Karpas-422 (cell line): Measurements from ENCODE around the gene CACUL1. TPM values are rescaled to one million over a fixed set of nuclear protein-coding genes. Genes with fewer than 3 reads are reported as not detected.
"Not testable (repeated sequence)": the region's sequence is repeated elsewhere in the genome, so short reads cannot be mapped to it uniquely, and the experiment has no call there.

Experiments
- DNase-seq: peaks from one replicate; pipeline ENCODE4 v3.0.0-alpha.2; 2015
- H2AFZ ChIP-seq: fragments of 200-600 bp; sonication (generic); 2 replicates; pipeline ENCODE4 v1.6.1; 2014; ENCODE audit warnings: antibody characterized with exemption, low read length, mixed read lengths
- H3K27ac ChIP-seq: fragments of 200-600 bp; sonication (generic); 2 replicates; pipeline ENCODE4 v1.5.1; 2014; ENCODE audit warnings: mild to moderate bottlenecking, low read length, moderate library complexity
- H3K27me3 ChIP-seq: fragments of 200-600 bp; sonication (generic); 2 replicates; pipeline ENCODE4 v1.6.1; 2014; ENCODE audit warnings: low read length, mixed read lengths
- H3K36me3 ChIP-seq: fragments of 200-600 bp; sonication (generic); 2 replicates; pipeline ENCODE4 v1.6.1; 2014; ENCODE audit warnings: low read length, mixed read lengths; ENCODE audit not compliant: insufficient read depth
- H3K4me1 ChIP-seq: fragments of 200-600 bp; sonication (generic); 2 replicates; pipeline ENCODE4 v1.6.1; 2014; ENCODE audit warnings: mild to moderate bottlenecking, low read length, mixed read lengths
- H3K4me2 ChIP-seq: fragments of 200-600 bp; sonication (generic); 2 replicates; pipeline ENCODE4 v1.6.1; 2014; ENCODE audit warnings: low read length, low read depth, mild to moderate bottlenecking; ENCODE audit not compliant: poor library complexity, severe bottlenecking
- H3K4me3 ChIP-seq: fragments of 200-600 bp; sonication (generic); 2 replicates; pipeline ENCODE4 v1.5.1; 2014; ENCODE audit warnings: mild to moderate bottlenecking, antibody characterized with exemption, low read length, mixed read lengths
- H3K79me2 ChIP-seq: fragments of 200-600 bp; sonication (generic); 2 replicates; pipeline ENCODE4 v1.6.1; 2014; ENCODE audit warnings: mild to moderate bottlenecking, low read length, mixed read lengths
- H3K9ac ChIP-seq: fragments of 200-600 bp; sonication (generic); 2 replicates; pipeline ENCODE4 v1.6.0; 2014; ENCODE audit warnings: low read length
- H3K9me2 ChIP-seq: fragments of 200-600 bp; sonication (generic), shearing (Covaris generic); replicated peaks from 2 replicates; pipeline ENCODE4 v1.6.0; 2014; ENCODE audit warnings: mild to moderate bottlenecking, low read length, moderate library complexity; ENCODE audit not compliant: insufficient read depth
- H3K9me3 ChIP-seq: fragments of 300-700, 200-600 bp; sonication (generic); 2 replicates; pipeline ENCODE4 v1.6.1; 2014; ENCODE audit warnings: low read length, mixed read lengths
- H4K20me1 ChIP-seq: fragments of 200-600 bp; sonication (generic); 2 replicates; pipeline ENCODE4 v1.6.1; 2014; ENCODE audit warnings: mild to moderate bottlenecking, antibody characterized with exemption, low read length, low read depth; ENCODE audit not compliant: insufficient read depth
- total RNA-seq: library from RNA; depleted of rRNA; stranded (reverse); fragments of >200 nt; shearing (Covaris generic); gene quantifications from 2 replicates; pipeline ENCODE4 v1.2.3, GENCODE V29; 2014; ENCODE audit warnings: low replicate concordance; rRNA removed

CACUL1 gene
- total RNA-seq, result 28.2 and 50.3 TPM in 2 replicates

DNA sequence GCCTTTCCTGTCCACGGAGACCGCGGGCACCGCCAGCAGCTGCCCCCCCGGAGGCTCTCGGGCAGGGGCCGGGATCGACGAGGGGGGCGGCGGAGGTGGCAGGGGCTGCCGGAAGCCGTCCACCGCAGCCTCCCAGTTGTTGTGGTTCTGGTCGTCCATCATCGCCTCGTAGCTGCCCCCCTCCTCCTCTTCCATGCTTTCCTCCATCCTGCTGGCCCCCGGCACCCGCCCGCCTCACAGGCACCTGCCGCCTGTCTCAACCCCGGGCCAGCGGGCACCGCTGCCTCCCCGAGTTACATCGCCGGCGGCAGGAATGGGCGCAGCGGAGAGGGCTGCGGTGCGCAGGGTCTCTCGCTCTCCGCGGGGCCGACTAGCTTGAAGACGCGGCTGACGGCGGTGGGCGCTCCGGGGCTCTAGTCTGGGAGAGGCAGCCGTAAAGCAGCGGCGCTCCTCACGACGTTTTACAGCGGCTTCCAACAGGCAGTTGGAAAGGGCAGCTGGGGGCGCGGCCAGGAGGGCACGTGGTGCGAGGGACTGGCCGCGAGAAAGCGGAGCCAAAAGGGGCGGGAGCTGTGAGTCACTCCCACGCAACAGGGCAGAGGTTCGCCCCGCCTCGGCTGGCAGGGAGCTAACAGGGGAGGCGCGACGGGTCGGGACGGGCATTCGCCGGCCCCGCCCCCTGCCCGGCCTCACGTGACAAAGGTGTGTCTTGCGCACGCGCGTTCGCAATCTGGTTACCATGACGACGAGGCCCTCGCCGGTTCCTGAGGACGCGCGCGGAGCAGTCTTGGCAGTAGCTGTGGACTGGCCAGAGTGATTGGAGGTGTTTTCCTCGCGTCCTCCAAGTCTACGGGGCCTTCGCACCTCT is at the start of gene CACUL1:
TSS of gene CACUL1 (minus strand) at position 415 of the 868 bp plus-strand sequence. CDS start at position 207, 208 bp downstream.
- Histone ChIP-seq H3K4me2 (peak within 1 kb of the TSS; percentile 95), H3K9ac (peak within 1 kb of the TSS; percentile 90), H3K36me3 (peaks cover 4% of the 10 kb centered on the region; the same call in 1 of the 2 replicates), H3K4me3 (peak within 1 kb of the TSS; percentile 83), H3K27me3 (no peaks in the 10 kb centered on the region), H3K9me3 (no peaks in the 10 kb centered on the region), H3K4me1 (peaks cover 26% of the 10 kb centered on the region), H3K9me2 (no peaks in the 10 kb centered on the region), H4K20me1 (peaks cover 17% of the 10 kb centered on the region; the same call in 1 of the 2 replicates), H3K27ac (peak within 1 kb of the TSS; percentile 56), H2AFZ (peak within 1 kb of the TSS; percentile 87), H3K79me2 (peaks cover 49% of the 10 kb centered on the region)
- DNase-seq, result peak; percentile 100

DNA sequence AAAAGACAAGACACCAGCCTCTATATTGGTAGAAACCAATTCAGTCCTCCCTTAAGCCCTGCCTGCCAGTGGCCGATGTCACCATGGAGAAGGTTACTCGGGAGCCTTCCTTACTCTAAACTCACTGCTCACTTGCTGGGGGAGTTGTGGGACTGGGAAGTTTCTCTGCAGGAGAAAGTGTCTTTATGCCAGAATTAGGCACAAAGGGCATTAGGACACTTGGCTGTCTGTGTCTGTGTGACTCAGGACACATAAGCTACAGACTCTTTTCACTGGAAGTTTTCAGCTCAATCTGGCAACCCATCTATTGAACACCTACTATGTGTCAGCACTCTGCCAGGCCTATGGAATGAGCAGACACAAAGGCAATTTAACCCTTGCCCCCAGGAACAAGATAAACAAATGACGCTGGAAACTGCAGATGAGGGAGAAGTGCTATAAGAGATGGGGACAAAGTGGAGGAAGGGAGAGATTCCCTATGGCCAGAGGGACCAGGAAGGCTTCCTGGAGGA is 49.5 kb upstream of the CACUL1 start:
- H3K9me3 ChIP-seq, result no peaks in the 10 kb centered on the region
- H3K9me2 ChIP-seq, result no peaks in the 10 kb centered on the region
- no peak for DNase-seq
- no peak overlapping the region for H2AFZ ChIP-seq
- H3K27ac ChIP-seq, result no peak overlapping the region
- no peak overlapping the region for H3K4me2 ChIP-seq
- H3K4me1 ChIP-seq, result no peaks in the 10 kb centered on the region
- no peaks in the 10 kb centered on the region for H3K27me3 ChIP-seq
- H3K36me3 ChIP-seq, result no peaks in the 10 kb centered on the region
- H3K4me3 ChIP-seq, result no peak overlapping the region
- H3K9ac ChIP-seq, result no peak overlapping the region
- no peaks in the 10 kb centered on the region for H4K20me1 ChIP-seq
- no peaks in the 10 kb centered on the region for H3K79me2 ChIP-seq

DNA sequence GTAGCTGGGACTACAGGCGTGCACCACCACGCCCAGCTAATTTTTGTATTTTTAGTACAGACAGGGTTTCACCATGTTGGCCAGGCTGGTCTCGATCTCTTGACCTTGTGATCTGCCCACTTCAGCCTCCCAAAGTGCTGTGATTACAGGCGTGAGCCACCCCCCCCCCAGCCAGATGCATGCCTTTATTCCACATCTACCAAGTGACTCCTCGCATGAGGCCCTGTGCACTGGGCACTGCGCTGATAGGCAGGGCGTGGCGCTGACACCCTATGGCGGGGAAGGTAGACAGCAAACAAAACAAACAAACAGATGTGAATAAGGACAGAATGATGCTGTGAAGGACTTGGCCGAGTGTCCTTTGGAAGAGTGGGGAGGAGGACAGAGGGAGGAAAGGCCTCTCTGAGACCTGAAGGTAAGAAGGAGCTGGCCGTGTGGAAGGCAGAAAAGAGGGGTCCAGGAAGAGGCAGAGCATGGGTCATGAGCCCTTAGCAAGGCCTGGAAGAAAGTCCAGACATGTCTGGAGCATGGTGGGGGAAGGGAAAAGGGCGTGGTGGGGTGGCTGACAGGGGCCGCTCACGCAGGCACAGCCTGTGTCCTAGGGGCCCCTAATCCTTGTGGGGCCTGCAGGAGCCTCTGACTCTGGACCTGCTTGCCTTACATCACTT is 47.5 kb upstream of the CACUL1 start:
- Histone ChIP-seq H3K4me2 (no peak overlapping the region), H3K4me1 (no peaks in the 10 kb centered on the region), H3K9ac (no peak overlapping the region), H3K4me3 (no peak overlapping the region), H3K9me2 (no peaks in the 10 kb centered on the region), H3K27ac (no peak overlapping the region), H3K79me2 (no peaks in the 10 kb centered on the region), H2AFZ (no peak overlapping the region), H3K27me3 (no peaks in the 10 kb centered on the region), H3K9me3 (no peaks in the 10 kb centered on the region), H3K36me3 (no peaks in the 10 kb centered on the region), H4K20me1 (no peaks in the 10 kb centered on the region)
- no peak for DNase-seq

DNA sequence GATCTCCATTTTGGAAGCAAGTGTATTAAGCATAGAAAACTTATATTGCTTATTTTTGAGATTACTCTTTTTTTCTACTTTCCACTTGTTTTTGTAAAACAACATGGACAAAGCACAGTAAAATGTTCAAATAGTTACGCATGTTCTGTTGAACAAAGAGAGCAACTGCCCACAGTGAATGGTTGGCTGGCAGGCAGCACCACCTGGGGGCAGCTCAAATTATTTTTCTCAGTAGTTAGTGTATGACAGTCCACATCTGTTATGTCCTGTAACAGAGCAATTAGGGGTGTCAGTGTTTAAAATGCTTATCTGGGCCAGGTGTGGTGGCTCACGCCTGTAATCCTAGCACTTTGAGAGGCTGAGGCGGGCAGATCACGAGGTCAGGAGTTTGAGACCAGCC is 46.1 kb upstream of the CACUL1 start:
- H4K20me1 ChIP-seq, result no peaks in the 10 kb centered on the region
- H3K27me3 ChIP-seq, result no peaks in the 10 kb centered on the region
- no peak overlapping the region for H2AFZ ChIP-seq
- peak; percentile 65 for DNase-seq
- H3K4me1 ChIP-seq, result no peaks in the 10 kb centered on the region
- no peaks in the 10 kb centered on the region for H3K9me3 ChIP-seq
- H3K4me2 ChIP-seq, result no peak overlapping the region
- H3K9ac ChIP-seq, result no peak overlapping the region
- H3K36me3 ChIP-seq, result no peaks in the 10 kb centered on the region
- no peaks in the 10 kb centered on the region for H3K9me2 ChIP-seq
- no peak overlapping the region for H3K4me3 ChIP-seq
- no peaks in the 10 kb centered on the region for H3K79me2 ChIP-seq
- no peak overlapping the region for H3K27ac ChIP-seq

DNA sequence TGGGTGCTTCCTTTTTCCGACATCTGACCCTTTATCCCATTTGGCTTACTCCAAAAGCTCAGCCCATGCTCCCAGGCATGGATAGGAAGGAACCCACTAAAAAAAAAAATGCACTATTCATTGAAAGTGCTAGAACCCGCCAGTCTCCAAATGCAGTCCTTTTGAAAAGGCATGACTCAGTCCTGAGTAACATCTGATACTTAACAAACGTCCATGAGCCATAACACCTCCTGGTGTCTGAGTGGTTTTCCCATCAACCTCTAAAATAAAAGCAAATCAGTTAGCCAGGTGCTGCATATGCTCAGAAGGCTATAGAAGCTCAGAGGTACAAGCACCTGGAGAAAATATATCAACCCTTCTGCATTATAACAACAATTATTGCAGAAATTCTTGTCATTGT is 45.0 kb upstream of the CACUL1 start:
- Histone ChIP-seq H3K27ac (no peak overlapping the region), H3K27me3 (no peaks in the 10 kb centered on the region), H3K9me3 (no peaks in the 10 kb centered on the region), H3K36me3 (no peaks in the 10 kb centered on the region), H3K9ac (no peak overlapping the region), H3K79me2 (no peaks in the 10 kb centered on the region), H3K4me3 (no peak overlapping the region), H3K4me2 (no peak overlapping the region), H3K4me1 (no peaks in the 10 kb centered on the region), H3K9me2 (no peaks in the 10 kb centered on the region), H4K20me1 (no peaks in the 10 kb centered on the region), H2AFZ (no peak overlapping the region)
- DNase-seq, result no peak

DNA sequence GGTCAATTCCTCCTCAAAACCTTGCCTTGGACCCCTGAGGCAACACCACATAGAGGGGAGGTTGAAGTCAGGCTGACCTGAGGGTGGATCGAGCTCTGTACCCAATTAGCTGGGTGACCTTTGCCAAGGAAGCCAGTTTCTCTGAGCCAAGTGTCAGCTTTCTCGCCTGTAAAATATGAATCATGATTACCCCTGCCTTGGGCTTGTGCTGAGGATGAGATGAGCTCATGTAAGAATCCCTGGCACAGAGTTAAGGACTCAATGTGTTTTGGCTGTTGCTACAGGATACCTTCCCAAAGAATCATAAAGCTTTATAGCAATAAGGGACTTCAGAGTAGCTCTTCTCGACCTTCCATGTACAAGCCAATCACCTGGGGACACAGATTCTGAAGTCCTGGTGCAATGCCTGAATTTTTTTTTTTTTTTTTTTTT is 43.5 kb upstream of the CACUL1 start:
- no peaks in the 10 kb centered on the region for H3K9me3 ChIP-seq
- no peak overlapping the region for H3K4me2 ChIP-seq
- no peak overlapping the region for H3K9ac ChIP-seq
- no peak for DNase-seq
- no peaks in the 10 kb centered on the region for H3K9me2 ChIP-seq
- H3K27me3 ChIP-seq, result no peaks in the 10 kb centered on the region
- H4K20me1 ChIP-seq, result no peaks in the 10 kb centered on the region
- H3K4me3 ChIP-seq, result no peak overlapping the region
- no peak overlapping the region for H2AFZ ChIP-seq
- H3K27ac ChIP-seq, result no peak overlapping the region
- H3K79me2 ChIP-seq, result no peaks in the 10 kb centered on the region
- H3K4me1 ChIP-seq, result no peaks in the 10 kb centered on the region
- H3K36me3 ChIP-seq, result no peaks in the 10 kb centered on the region

DNA sequence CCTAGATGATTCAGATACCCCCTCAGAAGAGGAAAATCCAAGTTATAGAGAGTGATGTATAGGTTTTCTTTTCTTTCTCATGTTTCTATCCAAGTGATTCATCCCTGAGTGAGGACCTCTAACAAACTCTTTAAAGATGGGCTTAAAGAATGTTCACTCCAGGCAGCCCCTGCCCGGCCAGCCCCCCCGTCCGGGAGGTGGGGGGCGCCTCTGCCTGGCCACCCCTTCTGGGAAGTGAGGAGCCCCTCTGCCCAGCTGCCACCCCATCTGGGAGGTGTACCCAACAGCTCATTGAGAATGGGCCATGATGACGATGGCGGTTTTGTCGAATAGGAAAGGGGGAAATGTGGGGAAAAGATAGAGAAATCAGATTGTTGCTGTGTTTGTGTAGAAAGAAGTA is 40.2 kb upstream of the CACUL1 start:
- H3K9me2 ChIP-seq, H3K27ac ChIP-seq, H3K4me3 ChIP-seq, H3K4me1 ChIP-seq, H3K9me3 ChIP-seq, H3K9ac ChIP-seq, H3K4me2 ChIP-seq, H3K27me3 ChIP-seq, DNase-seq, H3K79me2 ChIP-seq, H3K36me3 ChIP-seq, H2AFZ ChIP-seq, H4K20me1 ChIP-seq: not testable (repeated sequence)

DNA sequence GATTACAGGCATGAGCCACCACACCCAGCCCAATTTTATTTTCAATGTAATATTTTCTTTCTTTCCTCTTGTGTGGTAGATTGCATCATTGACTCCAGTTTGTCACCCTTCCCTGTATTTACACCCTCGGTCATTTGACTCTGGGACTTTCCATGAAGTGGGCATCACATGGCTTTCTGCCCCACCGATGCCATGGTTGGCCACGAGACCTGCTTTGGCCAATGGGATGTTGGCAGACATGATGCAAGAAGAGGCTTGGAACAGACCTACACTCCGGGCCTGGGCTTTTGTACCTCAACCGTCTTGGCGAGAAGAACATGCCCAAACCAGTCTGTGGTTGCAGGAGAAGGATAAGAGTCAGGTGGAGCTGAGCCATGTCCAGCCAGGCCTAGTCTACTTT is 38.8 kb upstream of the CACUL1 start:
- Histone ChIP-seq H3K79me2 (no peaks in the 10 kb centered on the region), H3K4me3 (no peak overlapping the region), H3K4me2 (no peak overlapping the region), H3K4me1 (no peaks in the 10 kb centered on the region), H3K9me2 (no peaks in the 10 kb centered on the region), H3K27me3 (no peaks in the 10 kb centered on the region), H2AFZ (no peak overlapping the region), H3K9me3 (no peaks in the 10 kb centered on the region), H3K36me3 (no peaks in the 10 kb centered on the region), H3K27ac (no peak overlapping the region), H3K9ac (no peak overlapping the region), H4K20me1 (no peaks in the 10 kb centered on the region)
- no peak for DNase-seq
